Suppressor macrophage treated with lipopolysaccharide for 4 hours (primary cell): ENCODE measurements around the gene ARHGEF38.
"Not testable (repeated sequence)": the region's sequence is repeated elsewhere in the genome, so short reads cannot be mapped to it uniquely, and the experiment has no call there.

Experiments
- DNase-seq: peaks from one replicate; pipeline ENCODE4 v3.0.0-alpha.2; 2020

The ARHGEF38 gene

GRCh38 chr4:105719204-105719603 is 166.8 kb downstream of the ARHGEF38 start:
- DNase-seq: no peak

- no peak for DNase-seq
Measured at GRCh38 chr4:105725623-105726022, 173.2 kb downstream of the ARHGEF38 start.

GRCh38 chr4:105729895-105730294 is 177.5 kb downstream of the ARHGEF38 start:
- DNase-seq: not testable (repeated sequence)
